Subcutaneous abdominal adipose tissue (tissue), 5 donors: ENCODE measurements around the gene TTLL5.
A peak's percentile ranks its signal among the peaks of the same experiment; 100 is the strongest.

Experiments used
- H3K27ac ChIP-seq: one replicate; pipeline ENCODE4 v1.7.0; 2013; ENCODE audit warnings: low read depth, mild to moderate bottlenecking, inconsistent platforms, low read length, moderate library complexity
- H3K27me3 ChIP-seq, 5 donors: one replicate each; pipeline ENCODE4 v1.7.0; 2013; ENCODE audit warnings: low read length in 5 of 5, inconsistent platforms in 1 of 5; ENCODE audit not compliant: control insufficient read depth in 5 of 5, insufficient read depth in 4 of 5
- H3K36me3 ChIP-seq, 5 donors: one replicate each; pipeline ENCODE4 v1.7.0; 2013; ENCODE audit warnings: low read length in 5 of 5; ENCODE audit not compliant: control insufficient read depth in 5 of 5, insufficient read depth in 5 of 5
- H3K4me1 ChIP-seq, 5 donors: one replicate each; pipeline ENCODE4 v1.7.0; 2013; ENCODE audit warnings: low read length in 5 of 5, mild to moderate bottlenecking in 3 of 5, moderate library complexity in 1 of 5; ENCODE audit not compliant: control insufficient read depth in 5 of 5, insufficient read depth in 5 of 5
- H3K4me3 ChIP-seq, 5 donors: one replicate each; pipeline ENCODE4 v1.7.0; 2013; ENCODE audit warnings: low read length in 5 of 5, low read depth in 1 of 5
- H3K9ac ChIP-seq, 5 donors: one replicate each; pipeline ENCODE4 v1.7.0; 2013; ENCODE audit warnings: low read length in 5 of 5, mild to moderate bottlenecking in 4 of 5, moderate library complexity in 3 of 5
- H3K9me3 ChIP-seq, 5 donors: one replicate each; pipeline ENCODE4 v1.7.0; 2013; ENCODE audit warnings: low read length in 5 of 5; ENCODE audit not compliant: control insufficient read depth in 5 of 5
- donor health status: healthy.
- donor health status: healthy.
- donor health status: healthy.
- donor health status: healthy.
- donor health status: healthy.

Gene TTLL5

GRCh38 chr14:75723716-75724115, 62.7 kb downstream of the TTLL5 start:
- no peak overlapping the region for H3K9ac ChIP-seq
- H3K4me3 ChIP-seq = no peak overlapping the region
- no peaks in the 10 kb centered on the region for H3K27me3 ChIP-seq
- peaks cover 0 to 15% (median 13%) of the 10 kb centered on the region in 5 donors for H3K4me1 ChIP-seq
- H3K36me3 ChIP-seq = peaks cover 0 to 14% (median 4%) of the 10 kb centered on the region in 5 donors
- H3K27ac ChIP-seq = peak overlapping the region; percentile 3
- H3K9me3 ChIP-seq = no peaks in the 10 kb centered on the region

- no peak overlapping the region for H3K4me3 ChIP-seq
- peak overlapping the region; percentile 17 for H3K27ac ChIP-seq
- peaks cover 0 to 15% (median 13%) of the 10 kb centered on the region in 5 donors for H3K4me1 ChIP-seq
Measured at GRCh38 chr14:75724414-75725204, 63.6 kb downstream of the TTLL5 start.

GRCh38 chr14:75725481-75725880, 64.4 kb downstream of the TTLL5 start:
- Histone ChIP-seq H3K27me3 (no peaks in the 10 kb centered on the region), H3K9me3 (no peaks in the 10 kb centered on the region), H3K36me3 (peaks cover 0 to 9% (median 4%) of the 10 kb centered on the region in 5 donors), H3K27ac (peak overlapping the region; percentile 31), H3K4me3 (no peak overlapping the region), H3K4me1 (peaks cover 0 to 15% (median 7%) of the 10 kb centered on the region in 5 donors), H3K9ac (no peak overlapping the region)

More at GRCh38 chr14:75724414-75725204, 63.6 kb downstream of the TTLL5 start:
- Histone ChIP-seq H3K9me3 (no peaks in the 10 kb centered on the region), H3K36me3 (peaks cover 0 to 9% (median 4%) of the 10 kb centered on the region in 5 donors), H3K9ac (no peak overlapping the region), H3K27me3 (no peaks in the 10 kb centered on the region)

- Histone ChIP-seq H3K4me1 (peaks cover 0 to 7% (median 0%) of the 10 kb centered on the region in 5 donors), H3K9me3 (no peaks in the 10 kb centered on the region), H3K36me3 (peaks cover 0 to 8% (median 4%) of the 10 kb centered on the region in 5 donors), H3K27me3 (no peaks in the 10 kb centered on the region), H3K4me3 (no peak overlapping the region), H3K27ac (peak overlapping the region; percentile 31), H3K9ac (no peak overlapping the region)
Measured at GRCh38 chr14:75726321-75726720, 65.3 kb downstream of the TTLL5 start.

GRCh38 chr14:75727124-75727523, 66.1 kb downstream of the TTLL5 start:
- no peaks in the 10 kb centered on the region for H3K9me3 ChIP-seq
- no peak overlapping the region for H3K9ac ChIP-seq
- H3K4me3 ChIP-seq = no peak overlapping the region
- no peaks in the 10 kb centered on the region for H3K27me3 ChIP-seq
- H3K36me3 ChIP-seq = peaks cover 0 to 6% (median 4%) of the 10 kb centered on the region in 5 donors
- H3K27ac ChIP-seq = no peak overlapping the region
- H3K4me1 ChIP-seq = peaks cover 0 to 6% (median 0%) of the 10 kb centered on the region in 5 donors

- no peak overlapping the region for H3K27ac ChIP-seq
- peaks cover 3 to 22% (median 12%) of the 10 kb centered on the region in 5 donors for H3K36me3 ChIP-seq
- no peaks in the 10 kb centered on the region for H3K9me3 ChIP-seq
- no peak overlapping the region for H3K4me3 ChIP-seq
- H3K4me1 ChIP-seq = peaks cover 0 to 7% (median 0%) of the 10 kb centered on the region in 5 donors
- H3K9ac ChIP-seq = no peak overlapping the region
- H3K27me3 ChIP-seq = no peaks in the 10 kb centered on the region
Measured at GRCh38 chr14:75732888-75733287, 71.8 kb downstream of the TTLL5 start.

- no peak overlapping the region for H3K4me3 ChIP-seq
- H3K4me1 ChIP-seq = peaks cover 0 to 7% (median 0%) of the 10 kb centered on the region in 5 donors
- no peaks in the 10 kb centered on the region for H3K9me3 ChIP-seq
- no peaks in the 10 kb centered on the region for H3K27me3 ChIP-seq
- H3K36me3 ChIP-seq = peaks cover 3 to 22% (median 12%) of the 10 kb centered on the region in 5 donors
- no peak overlapping the region for H3K27ac ChIP-seq
- H3K9ac ChIP-seq = no peak overlapping the region
Measured at GRCh38 chr14:75734854-75735253, 73.8 kb downstream of the TTLL5 start.

GRCh38 chr14:75736845-75737485, 75.9 kb downstream of the TTLL5 start:
- no peaks in the 10 kb centered on the region for H3K27me3 ChIP-seq
- H3K27ac ChIP-seq = no peak overlapping the region
- peaks cover 0 to 7% (median 0%) of the 10 kb centered on the region in 5 donors for H3K4me1 ChIP-seq
- H3K9me3 ChIP-seq = no peaks in the 10 kb centered on the region
- H3K9ac ChIP-seq = no peak overlapping the region
- H3K4me3 ChIP-seq = no peak overlapping the region
- H3K36me3 ChIP-seq = peaks cover 3 to 22% (median 12%) of the 10 kb centered on the region in 5 donors

- H3K27ac ChIP-seq = no peak overlapping the region
Measured at GRCh38 chr14:75738192-75738591, 77.1 kb downstream of the TTLL5 start.

GRCh38 chr14:75742867-75743266, 81.8 kb downstream of the TTLL5 start:
- Histone ChIP-seq H3K27ac (no peak overlapping the region), H3K36me3 (peaks cover 7 to 28% (median 12%) of the 10 kb centered on the region in 5 donors), H3K9me3 (peaks cover 0 to 8% (median 3%) of the 10 kb centered on the region in 5 donors), H3K4me3 (no peak overlapping the region), H3K27me3 (no peaks in the 10 kb centered on the region), H3K4me1 (no peaks in the 10 kb centered on the region), H3K9ac (no peak overlapping the region)

More at GRCh38 chr14:75738192-75738591, 77.1 kb downstream of the TTLL5 start:
- Histone ChIP-seq H3K4me1 (peaks cover 0 to 7% (median 0%) of the 10 kb centered on the region in 5 donors), H3K4me3 (no peak overlapping the region), H3K9ac (no peak overlapping the region), H3K27me3 (no peaks in the 10 kb centered on the region), H3K36me3 (peaks cover 3 to 22% (median 9%) of the 10 kb centered on the region in 5 donors), H3K9me3 (no peaks in the 10 kb centered on the region)
